Measurements from ENCODE around the gene SPEM1.

The SPEM1 gene

DNA sequence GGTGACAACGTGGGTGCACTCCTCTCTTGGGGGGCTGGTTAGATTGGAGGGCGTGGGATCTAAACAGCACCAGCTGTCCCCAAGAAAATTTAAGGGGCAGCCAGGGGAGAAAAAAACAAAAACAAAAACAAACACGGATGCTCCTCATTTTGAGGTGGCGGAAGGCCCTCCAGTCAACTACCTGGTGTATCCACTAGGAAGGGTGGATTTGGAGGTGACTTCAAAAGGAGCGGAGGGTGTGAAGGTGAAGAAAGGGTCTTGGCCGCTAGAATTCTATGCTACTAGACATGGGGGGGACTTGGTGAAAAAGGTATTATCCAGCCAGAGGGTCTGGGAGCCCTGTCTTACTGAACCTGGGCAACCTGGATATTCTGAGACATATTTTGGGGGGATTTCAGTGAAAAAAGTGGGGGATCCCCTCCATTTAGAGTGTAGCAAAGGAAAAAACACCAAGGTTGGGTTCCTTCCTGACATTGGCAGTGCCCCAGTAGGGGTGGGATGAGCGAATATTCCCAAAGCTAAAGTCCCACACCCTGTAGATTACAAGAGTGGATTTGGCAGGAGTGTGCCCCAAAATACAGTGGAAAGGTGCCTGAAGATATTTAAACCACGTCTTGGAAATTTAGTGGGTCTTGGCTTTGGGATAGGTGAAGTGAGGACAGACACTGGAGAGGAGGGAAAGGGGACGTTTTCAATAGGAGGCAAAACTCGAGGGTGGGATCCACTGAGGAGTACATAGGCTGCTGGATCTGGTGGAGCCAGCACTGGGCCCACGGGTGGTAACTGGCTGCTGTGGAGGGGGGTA is 18.7 kb downstream of the SPEM1 start:
- H3K4me3 Mint-ChIP-seq = peak overlapping the region; percentile 81
- peaks cover 36% of the 10 kb centered on the region for H3K27me3 Mint-ChIP-seq
- H3K9me3 Mint-ChIP-seq = no peaks in the 10 kb centered on the region
- peaks cover 50% of the 10 kb centered on the region for H3K4me1 Mint-ChIP-seq (ENCODE audit: low read depth)
- peaks cover 4% of the 10 kb centered on the region for H3K36me3 Mint-ChIP-seq (ENCODE audit: low read depth)
- H3K27ac Mint-ChIP-seq = no peak overlapping the region

DNA sequence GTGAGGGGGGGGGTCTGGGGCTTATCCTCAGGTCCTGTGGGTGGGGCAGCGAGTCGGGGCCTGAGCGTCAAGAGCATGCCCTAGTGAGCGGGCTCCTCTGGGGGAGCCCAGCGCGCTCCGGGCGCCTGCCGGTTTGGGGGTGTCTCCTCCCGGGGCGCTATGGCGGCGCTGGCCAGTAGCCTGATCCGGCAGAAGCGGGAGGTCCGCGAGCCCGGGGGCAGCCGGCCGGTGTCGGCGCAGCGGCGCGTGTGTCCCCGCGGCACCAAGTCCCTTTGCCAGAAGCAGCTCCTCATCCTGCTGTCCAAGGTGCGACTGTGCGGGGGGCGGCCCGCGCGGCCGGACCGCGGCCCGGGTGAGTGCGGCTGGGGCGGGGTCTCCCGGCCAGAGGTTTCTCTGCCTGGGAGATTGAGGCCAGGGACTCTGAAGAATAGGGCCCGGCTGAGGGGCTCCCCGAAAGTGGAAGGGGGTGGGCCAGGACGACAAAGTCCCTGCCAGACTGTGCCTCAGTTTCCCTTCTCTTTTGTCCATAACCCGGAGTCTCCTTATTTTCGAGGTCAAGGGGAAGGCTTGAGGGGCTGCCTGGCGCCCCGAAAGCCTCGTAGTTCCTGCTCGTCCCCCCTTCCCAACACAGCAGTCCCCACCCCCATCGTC is 19.5 kb downstream of the SPEM1 start, which contains the start of gene FGF11:
Gene FGF11, plus strand, starts transcription at position 51 of the 651 bp plus-strand sequence. Its CDS starts 109 bp downstream, at position 160.
- Mint-ChIP-seq H3K9me3 (no peaks in the 10 kb centered on the region), H3K36me3 (ENCODE audit: low read depth) (peaks cover 4% of the 10 kb centered on the region), H3K27ac (peak within 1 kb of the TSS; percentile 71), H3K4me3 (peak within 1 kb of the TSS; percentile 81), H3K27me3 (peaks cover 44% of the 10 kb centered on the region), H3K4me1 (ENCODE audit: low read depth) (peaks cover 53% of the 10 kb centered on the region)

DNA sequence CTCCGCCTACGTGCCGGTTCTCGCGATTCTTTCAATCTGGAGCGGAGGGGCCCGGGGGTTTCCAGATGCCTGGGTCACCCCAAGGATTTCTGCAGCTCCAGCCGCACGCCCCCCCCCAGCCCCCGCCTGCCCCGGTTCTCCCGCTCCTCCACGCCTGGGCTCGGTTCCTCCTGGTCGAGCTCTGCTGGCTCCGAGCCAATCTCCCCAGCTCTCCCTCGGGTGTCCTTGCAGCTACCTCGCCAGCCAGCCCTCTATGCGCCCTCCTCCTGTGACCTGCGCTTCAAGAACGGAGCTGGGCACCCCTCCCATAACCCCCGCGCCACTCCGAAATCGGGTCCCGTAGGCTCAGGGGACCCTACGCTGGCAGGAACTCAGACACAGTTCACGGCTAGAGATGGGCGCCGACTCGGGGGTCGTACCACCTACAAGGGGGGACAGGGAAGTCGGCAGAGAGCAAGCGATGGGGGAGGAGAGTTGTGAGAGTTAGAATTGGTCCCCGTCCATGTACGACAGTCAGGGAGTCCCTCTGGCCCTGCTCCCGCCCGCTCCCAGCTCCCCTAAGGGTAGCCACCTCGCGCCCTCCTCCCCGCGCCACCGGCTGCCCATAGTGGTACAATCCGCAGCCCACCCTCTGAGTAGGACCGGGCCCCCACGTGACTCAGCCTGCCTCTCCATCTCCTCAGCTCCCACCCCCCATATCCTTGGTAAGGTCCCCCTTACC is 20.1 kb downstream of the SPEM1 start:
- peak overlapping the region; percentile 81 for H3K4me3 Mint-ChIP-seq
- peaks cover 55% of the 10 kb centered on the region for H3K4me1 Mint-ChIP-seq (ENCODE audit: low read depth)
- H3K9me3 Mint-ChIP-seq = no peaks in the 10 kb centered on the region
- H3K27ac Mint-ChIP-seq = peak overlapping the region; percentile 71
- peaks cover 49% of the 10 kb centered on the region for H3K27me3 Mint-ChIP-seq
- peaks cover 4% of the 10 kb centered on the region for H3K36me3 Mint-ChIP-seq (ENCODE audit: low read depth)

DNA sequence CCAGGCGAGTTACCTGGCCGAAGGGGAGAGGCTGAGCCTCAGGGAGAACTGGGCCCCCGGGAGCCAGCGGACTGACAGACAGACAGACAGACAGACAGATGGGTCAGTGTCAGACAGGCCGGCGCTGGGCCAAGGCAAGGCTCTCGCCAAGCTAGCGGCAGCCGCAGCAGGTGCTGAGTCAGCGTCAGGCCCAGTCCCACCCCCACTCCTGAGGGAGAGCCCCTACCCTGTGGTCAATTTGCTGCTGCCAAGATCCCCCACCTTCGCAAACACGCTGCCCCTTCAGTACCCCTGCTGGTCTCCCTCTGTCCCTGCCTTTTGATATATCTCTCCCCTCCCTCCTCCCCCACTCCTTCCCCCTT is 20.7 kb downstream of the SPEM1 start:
- Mint-ChIP-seq H3K4me3 (peak overlapping the region; percentile 81), H3K27ac (no peak overlapping the region), H3K4me1 (ENCODE audit: low read depth) (peaks cover 57% of the 10 kb centered on the region)

DNA sequence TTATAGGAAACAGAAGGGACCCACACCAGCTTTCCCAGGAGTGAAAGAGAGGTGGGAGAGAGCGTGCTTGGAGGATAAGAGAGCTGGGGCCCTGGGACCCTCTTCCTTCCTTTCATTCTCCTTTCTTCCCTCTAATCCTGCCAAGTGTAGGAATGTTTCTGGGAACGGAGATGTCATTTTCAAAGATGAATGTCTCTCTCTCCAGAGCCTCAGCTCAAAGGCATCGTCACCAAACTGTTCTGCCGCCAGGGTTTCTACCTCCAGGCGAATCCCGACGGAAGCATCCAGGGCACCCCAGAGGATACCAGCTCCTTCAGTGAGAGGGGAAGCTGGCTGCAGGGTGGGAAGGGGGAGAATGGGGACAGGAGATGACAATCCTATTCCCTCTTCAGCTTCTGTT is 21.1 kb downstream of the SPEM1 start:
- peaks cover 4% of the 10 kb centered on the region for H3K36me3 Mint-ChIP-seq (ENCODE audit: low read depth)
- H3K9me3 Mint-ChIP-seq = no peaks in the 10 kb centered on the region
- H3K4me1 Mint-ChIP-seq (ENCODE audit: low read depth) = peaks cover 58% of the 10 kb centered on the region
- H3K27me3 Mint-ChIP-seq = peaks cover 58% of the 10 kb centered on the region
- no peak overlapping the region for H3K4me3 Mint-ChIP-seq
- no peak overlapping the region for H3K27ac Mint-ChIP-seq

More for the DNA sequence above, 20.7 kb downstream of the SPEM1 start:
- peaks cover 4% of the 10 kb centered on the region for H3K36me3 Mint-ChIP-seq (ENCODE audit: low read depth)
- no peaks in the 10 kb centered on the region for H3K9me3 Mint-ChIP-seq
- H3K27me3 Mint-ChIP-seq = peaks cover 54% of the 10 kb centered on the region

DNA sequence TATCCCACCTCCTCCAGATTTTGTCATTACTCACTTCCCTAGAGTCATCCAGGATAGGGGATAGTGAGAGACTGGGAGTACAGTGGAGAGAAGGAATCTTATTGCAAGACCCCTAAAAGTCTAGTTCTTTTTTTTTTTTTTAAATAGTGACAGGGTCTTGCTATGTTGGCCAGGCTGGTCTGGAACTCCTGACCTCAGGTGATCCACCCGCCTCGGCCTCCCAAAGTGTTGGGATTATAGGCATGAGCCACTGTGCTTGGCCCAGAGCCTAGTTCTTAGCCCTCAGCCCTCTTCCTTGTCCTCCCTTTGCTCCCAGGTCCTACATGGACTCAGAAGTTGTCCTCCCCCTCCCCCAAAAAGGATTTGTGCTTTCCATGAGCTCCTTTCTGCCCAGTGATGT is 22.0 kb downstream of the SPEM1 start:
- Mint-ChIP-seq H3K36me3 (ENCODE audit: low read depth) (peaks cover 4% of the 10 kb centered on the region), H3K4me1 (ENCODE audit: low read depth) (peaks cover 53% of the 10 kb centered on the region), H3K9me3 (no peaks in the 10 kb centered on the region), H3K4me3 (no peak overlapping the region), H3K27me3 (peaks cover 64% of the 10 kb centered on the region), H3K27ac (no peak overlapping the region)

DNA sequence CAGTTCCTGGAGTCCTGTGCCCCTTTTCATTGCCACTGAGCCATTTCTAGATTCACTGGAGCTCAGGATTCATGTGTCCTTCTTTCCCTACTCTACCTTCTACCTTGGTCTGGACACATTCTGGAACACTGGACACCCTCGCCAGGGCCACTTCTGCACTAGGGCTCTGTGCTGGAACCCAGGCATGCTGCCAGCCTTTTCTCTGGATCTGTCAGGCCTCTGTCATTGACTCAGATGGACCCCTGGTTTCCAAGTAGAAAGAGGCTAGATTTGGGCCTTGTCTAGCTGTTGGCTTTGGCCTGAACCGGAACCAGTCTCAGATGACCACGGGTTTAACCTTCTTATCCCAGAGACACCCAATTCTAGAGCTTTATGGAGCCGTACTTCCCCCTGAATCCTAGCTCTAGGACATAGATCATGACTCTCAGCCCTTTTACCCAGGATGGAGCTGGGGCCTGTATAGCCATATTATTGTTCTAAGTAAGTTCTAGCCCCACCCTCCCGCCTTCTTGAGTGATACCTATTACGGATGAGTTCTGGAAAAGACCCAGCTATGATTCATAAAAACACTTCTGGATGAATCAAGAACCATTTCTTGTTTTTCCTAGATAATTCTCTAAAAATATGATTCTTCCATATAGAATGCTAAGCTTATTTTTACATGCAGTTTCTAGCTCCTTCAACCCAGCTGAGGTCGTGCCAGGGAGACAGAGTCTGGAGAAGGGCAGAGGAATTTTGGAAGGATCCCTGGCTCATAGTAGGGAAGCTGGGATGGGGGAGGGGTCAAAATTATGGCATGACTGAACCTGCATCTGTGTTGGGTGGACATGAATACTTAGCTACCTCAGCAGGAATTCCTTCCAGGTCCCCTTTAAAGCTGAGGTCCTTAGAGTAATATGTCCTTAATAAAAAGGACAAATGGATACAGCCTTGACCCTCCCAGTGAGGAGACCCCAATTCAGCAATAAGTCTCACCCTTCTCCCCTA is 23.7 kb downstream of the SPEM1 start:
- Mint-ChIP-seq H3K27me3 (peaks cover 67% of the 10 kb centered on the region), H3K4me1 (ENCODE audit: low read depth) (peaks cover 39% of the 10 kb centered on the region), H3K36me3 (ENCODE audit: low read depth) (peaks cover 5% of the 10 kb centered on the region), H3K4me3 (no peak overlapping the region), H3K27ac (no peak overlapping the region), H3K9me3 (no peaks in the 10 kb centered on the region)

DNA sequence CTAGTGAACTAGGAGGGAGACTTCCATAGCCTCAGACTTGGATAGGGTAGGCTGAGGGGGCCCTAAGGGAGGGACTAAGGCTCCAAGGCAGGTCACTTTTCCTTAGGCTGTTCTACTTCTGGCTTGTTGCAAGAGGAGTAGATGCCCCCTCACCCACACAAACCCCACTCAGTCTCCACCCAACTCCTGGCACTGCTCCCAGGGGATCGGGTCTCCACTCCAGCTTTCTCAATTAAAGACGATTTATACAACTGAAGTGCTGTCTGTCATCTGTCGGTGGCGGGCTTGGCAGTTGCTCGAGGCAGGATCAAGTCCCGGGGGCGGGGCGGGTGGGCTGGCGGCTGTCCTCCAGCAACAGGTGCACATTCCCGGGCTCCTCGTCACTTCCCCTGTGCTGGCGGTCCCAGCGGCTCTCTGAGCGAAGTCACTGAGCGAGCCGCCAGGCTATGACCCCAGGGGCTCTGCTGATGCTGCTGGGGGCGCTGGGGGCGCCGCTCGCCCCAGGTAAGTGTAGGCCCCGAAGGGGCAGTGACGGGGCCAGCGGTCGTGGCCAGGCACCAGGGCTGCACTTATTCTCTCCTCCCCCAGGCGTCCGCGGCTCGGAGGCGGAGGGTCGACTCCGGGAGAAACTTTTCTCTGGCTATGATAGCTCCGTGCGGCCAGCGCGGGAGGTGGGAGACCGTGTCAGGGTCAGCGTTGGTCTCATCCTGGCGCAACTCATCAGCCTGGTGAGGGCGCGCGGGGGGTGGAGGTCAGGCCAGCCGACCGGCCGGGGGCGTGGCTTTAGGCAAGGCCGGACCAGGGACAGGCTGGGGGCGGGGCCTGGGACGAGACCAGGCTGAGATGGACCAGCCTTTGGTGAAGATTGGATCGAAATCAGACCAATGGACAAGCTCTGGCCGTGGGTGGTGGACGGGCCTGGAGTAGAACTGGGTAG is 24.8 kb downstream of the SPEM1 start, which contains the start of gene CHRNB1:
Gene CHRNB1, plus strand, starts transcription at position 380 of the 937 bp plus-strand sequence. Its CDS starts 67 bp downstream, at position 447.
- Mint-ChIP-seq H3K4me3 (peak within 1 kb of the TSS; percentile 55), H3K9me3 (no peaks in the 10 kb centered on the region), H3K27ac (peak within 1 kb of the TSS; percentile 22), H3K27me3 (peaks cover 63% of the 10 kb centered on the region), H3K36me3 (ENCODE audit: low read depth) (peaks cover 6% of the 10 kb centered on the region), H3K4me1 (ENCODE audit: low read depth) (peaks cover 32% of the 10 kb centered on the region)

DNA sequence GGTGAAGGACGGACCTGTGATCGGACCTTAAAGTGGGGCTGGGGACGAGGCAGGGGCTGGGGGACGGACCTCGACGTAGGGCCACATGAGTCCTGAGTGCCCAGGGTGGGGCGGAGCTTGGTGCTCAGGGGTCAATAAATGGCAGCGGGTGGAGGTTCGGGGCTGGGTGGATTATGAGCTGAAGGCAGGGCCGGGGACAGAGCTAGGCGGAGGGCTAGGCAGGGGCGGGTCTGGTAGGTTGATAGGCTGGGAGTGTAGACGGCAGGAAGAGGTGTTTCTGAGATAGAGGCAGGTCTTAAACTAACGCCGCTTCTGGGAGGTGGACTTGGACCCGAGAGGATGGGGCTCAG is 25.5 kb downstream of the SPEM1 start:
- H3K27me3 Mint-ChIP-seq = peaks cover 59% of the 10 kb centered on the region
- H3K4me1 Mint-ChIP-seq (ENCODE audit: low read depth) = peaks cover 25% of the 10 kb centered on the region
- peak overlapping the region; percentile 55 for H3K4me3 Mint-ChIP-seq
- peak overlapping the region; percentile 22 for H3K27ac Mint-ChIP-seq
- H3K36me3 Mint-ChIP-seq (ENCODE audit: low read depth) = peaks cover 6% of the 10 kb centered on the region
- H3K9me3 Mint-ChIP-seq = no peaks in the 10 kb centered on the region

DNA sequence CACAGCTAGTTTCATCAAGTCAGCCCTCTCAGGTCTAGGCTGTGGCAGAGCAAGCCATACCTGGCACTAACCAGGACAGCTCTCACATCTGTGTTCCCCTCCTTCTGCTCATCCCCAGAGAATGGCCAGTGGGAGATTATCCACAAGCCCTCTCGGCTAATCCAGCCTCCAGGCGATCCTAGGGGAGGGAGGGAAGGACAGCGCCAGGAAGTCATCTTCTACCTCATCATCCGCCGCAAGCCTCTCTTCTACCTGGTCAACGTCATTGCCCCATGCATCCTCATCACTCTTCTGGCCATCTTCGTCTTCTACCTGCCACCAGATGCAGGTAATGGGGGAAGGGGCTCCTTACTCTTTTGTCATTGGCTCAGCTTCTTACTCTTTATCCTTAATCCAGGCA is 28.3 kb downstream of the SPEM1 start:
- no peak overlapping the region for H3K27ac Mint-ChIP-seq
- peaks cover 6% of the 10 kb centered on the region for H3K36me3 Mint-ChIP-seq (ENCODE audit: low read depth)
- peaks cover 41% of the 10 kb centered on the region for H3K27me3 Mint-ChIP-seq
- no peaks in the 10 kb centered on the region for H3K9me3 Mint-ChIP-seq
- no peak overlapping the region for H3K4me3 Mint-ChIP-seq
- peaks cover 22% of the 10 kb centered on the region for H3K4me1 Mint-ChIP-seq (ENCODE audit: low read depth)

DNA sequence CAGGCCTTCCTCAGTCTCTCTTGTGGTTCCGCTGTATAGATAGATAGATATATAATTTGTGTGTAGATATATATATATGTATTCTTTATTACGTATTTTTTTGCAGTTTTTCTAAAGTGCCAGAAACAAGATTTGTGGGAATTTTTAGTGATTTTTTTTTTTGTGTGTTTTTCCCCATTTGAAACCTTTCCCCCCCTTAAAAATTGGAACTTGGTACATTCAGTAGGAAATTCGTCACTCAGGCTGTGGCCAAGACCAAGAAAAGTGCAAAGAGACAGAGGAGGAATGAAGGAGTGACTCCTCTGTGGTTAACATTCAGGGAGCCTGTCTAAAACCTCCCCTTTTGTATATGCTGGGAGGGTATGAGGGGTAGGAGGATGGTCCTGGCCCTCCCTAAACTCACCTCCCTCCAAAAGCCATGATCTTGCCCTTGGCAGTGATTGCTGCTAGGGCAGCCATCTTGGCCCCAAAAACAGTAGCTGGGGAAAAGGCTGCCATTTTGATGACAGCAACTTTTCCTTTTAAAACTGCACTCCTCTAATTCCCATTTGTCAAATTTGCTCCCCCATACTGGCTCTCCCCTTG is 39.9 kb downstream of the SPEM1 start:
- peaks cover 14% of the 10 kb centered on the region for H3K4me1 Mint-ChIP-seq (ENCODE audit: low read depth)
- H3K9me3 Mint-ChIP-seq = no peaks in the 10 kb centered on the region
- no peak overlapping the region for H3K27ac Mint-ChIP-seq
- H3K27me3 Mint-ChIP-seq = no peaks in the 10 kb centered on the region
- no peak overlapping the region for H3K4me3 Mint-ChIP-seq
- H3K36me3 Mint-ChIP-seq (ENCODE audit: low read depth) = peaks cover 5% of the 10 kb centered on the region

DNA sequence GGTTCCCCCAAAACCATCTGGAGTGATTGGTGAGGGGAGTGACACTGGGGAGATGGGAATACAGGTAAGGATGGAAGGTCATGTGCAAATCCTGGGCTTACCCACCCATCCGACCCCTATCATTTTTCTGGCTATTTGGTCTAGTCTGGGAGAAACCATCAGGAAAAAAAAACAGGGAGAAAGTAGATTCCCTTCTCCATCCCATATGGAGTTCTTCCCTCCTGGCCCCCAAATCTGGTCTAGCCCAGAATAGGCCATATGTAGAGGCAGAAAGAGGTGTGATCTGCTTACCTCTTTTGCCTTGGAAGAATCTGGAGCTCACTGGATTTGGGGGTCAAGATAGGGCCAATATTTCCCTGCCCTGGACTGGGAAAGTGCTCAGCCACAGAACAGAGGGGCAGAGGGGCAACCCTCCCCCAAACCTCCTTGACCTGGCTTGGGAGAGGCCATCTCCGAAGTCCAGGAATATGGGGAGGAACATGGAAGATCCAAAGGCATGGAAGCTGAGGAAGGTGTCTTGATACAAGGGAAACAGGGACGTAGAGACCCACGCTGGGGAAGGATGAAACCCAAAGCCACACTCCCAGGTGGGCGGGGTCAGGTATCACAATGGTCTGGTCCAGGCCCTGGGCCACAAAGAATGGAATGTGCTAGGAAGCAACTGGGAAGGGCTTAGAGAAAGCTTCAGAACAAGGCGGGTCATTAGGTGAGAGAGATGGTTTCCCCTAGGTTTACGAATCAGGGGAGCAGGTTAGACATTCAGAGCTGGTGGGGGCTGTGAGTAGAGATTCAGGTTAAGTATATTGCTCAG is 40.9 kb downstream of the SPEM1 start:
- Mint-ChIP-seq H3K36me3 (ENCODE audit: low read depth) (peaks cover 9% of the 10 kb centered on the region), H3K27ac (no peak overlapping the region), H3K9me3 (no peaks in the 10 kb centered on the region), H3K4me3 (no peak overlapping the region), H3K27me3 (no peaks in the 10 kb centered on the region), H3K4me1 (ENCODE audit: low read depth) (peaks cover 8% of the 10 kb centered on the region)
